ENCODE data around the gene NTM.

NTM gene

DNA sequence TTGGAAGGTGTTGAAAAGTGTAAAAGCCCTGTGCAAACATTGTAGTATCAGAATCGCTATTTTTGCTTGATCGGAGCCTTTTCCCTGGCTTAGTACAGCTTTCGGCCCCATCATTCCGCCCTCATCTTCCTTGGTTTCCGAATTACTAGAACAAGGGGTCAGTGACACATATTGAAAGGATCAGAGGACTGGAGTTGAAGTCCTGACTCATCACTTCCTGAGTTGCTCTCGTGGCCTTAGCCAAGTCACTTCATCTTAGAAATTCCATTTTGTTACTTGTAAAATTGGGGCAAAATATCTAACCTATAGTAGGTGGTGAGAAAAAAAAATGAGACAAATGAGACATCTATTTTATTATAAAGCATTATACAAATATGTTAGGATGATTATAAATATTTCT is 375.0 kb downstream of the NTM start:
- POLR2A ChIA-PET, result no interaction called here
- Histone ChIP-seq H3K27ac (ENCODE audit: extremely low read depth, low read depth, low read length) (no peak overlapping the region), H3K36me3 (ENCODE audit: control insufficient read depth in 2 of 2, insufficient read depth in 1 of 2, low read length in 2 of 2) (no peaks in the 10 kb centered on the region), H3K4me1 (ENCODE audit: control insufficient read depth, insufficient read depth, low read length) (no peaks in the 10 kb centered on the region), H3K4me3 (ENCODE audit: low read depth, low read length) (no peak overlapping the region), H3K9me3 (ENCODE audit: control insufficient read depth, insufficient read depth, low read depth, low read length) (no peaks in the 10 kb centered on the region)
- CTCF ChIA-PET, result interaction anchor here (0.6 to 4.1 kb wide), 3 partner anchors 51 to 178 kb away, joined by 4 to 19 read pairs (median 4); no protein-coding TSS in a partner anchor
- no peak for TF ChIP-seq ZNF121 (tag by site-specific recombination; IDR thresholded peaks at IDR 0.05)
- TF ChIP-seq TRIM28 (IDR thresholded peaks at IDR 0.05; ENCODE audit: borderline replicate concordance, low read length), result no peak
- no peak for TF ChIP-seq ZNF354C (tag by site-specific recombination; IDR thresholded peaks at IDR 0.05; ENCODE audit: borderline replicate concordance, low read depth)
- TF ChIP-seq ZNF776 (tag by site-specific recombination; IDR thresholded peaks at IDR 0.05; ENCODE audit: borderline replicate concordance), result no peak
- no peak for TF ChIP-seq ZNF169 (tag by site-specific recombination; IDR thresholded peaks at IDR 0.05)
- no peak for TF ChIP-seq ZBTB8A (tag by site-specific recombination; IDR thresholded peaks at IDR 0.05)
- TF ChIP-seq, protein P1, sequence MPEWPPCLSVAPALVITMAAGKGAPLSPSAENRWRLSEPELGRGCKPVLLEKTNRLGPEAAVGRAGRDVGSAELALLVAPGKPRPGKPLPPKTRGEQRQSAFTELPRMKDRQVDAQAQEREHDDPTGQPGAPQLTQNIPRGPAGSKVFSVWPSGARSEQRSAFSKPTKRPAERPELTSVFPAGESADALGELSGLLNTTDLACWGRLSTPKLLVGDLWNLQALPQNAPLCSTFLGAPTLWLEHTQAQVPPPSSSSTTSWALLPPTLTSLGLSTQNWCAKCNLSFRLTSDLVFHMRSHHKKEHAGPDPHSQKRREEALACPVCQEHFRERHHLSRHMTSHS (tag by site-specific recombination; IDR thresholded peaks at IDR 0.05), result no peak
- TF ChIP-seq, protein P2, sequence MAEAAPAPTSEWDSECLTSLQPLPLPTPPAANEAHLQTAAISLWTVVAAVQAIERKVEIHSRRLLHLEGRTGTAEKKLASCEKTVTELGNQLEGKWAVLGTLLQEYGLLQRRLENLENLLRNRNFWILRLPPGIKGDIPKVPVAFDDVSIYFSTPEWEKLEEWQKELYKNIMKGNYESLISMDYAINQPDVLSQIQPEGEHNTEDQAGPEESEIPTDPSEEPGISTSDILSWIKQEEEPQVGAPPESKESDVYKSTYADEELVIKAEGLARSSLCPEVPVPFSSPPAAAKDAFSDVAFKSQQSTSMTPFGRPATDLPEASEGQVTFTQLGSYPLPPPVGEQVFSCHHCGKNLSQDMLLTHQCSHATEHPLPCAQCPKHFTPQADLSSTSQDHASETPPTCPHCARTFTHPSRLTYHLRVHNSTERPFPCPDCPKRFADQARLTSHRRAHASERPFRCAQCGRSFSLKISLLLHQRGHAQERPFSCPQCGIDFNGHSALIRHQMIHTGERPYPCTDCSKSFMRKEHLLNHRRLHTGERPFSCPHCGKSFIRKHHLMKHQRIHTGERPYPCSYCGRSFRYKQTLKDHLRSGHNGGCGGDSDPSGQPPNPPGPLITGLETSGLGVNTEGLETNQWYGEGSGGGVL (tag by site-specific recombination; IDR thresholded peaks at IDR 0.05), result no peak
- TF ChIP-seq, protein P3, sequence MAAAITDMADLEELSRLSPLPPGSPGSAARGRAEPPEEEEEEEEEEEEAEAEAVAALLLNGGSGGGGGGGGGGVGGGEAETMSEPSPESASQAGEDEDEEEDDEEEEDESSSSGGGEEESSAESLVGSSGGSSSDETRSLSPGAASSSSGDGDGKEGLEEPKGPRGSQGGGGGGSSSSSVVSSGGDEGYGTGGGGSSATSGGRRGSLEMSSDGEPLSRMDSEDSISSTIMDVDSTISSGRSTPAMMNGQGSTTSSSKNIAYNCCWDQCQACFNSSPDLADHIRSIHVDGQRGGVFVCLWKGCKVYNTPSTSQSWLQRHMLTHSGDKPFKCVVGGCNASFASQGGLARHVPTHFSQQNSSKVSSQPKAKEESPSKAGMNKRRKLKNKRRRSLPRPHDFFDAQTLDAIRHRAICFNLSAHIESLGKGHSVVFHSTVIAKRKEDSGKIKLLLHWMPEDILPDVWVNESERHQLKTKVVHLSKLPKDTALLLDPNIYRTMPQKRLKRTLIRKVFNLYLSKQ (tag by site-specific recombination; IDR thresholded peaks at IDR 0.05; ENCODE audit: borderline replicate concordance), result no peak
- no peak for TF ChIP-seq ZNF404 (tag by site-specific recombination; IDR thresholded peaks at IDR 0.05)
- TF ChIP-seq, protein P4, sequence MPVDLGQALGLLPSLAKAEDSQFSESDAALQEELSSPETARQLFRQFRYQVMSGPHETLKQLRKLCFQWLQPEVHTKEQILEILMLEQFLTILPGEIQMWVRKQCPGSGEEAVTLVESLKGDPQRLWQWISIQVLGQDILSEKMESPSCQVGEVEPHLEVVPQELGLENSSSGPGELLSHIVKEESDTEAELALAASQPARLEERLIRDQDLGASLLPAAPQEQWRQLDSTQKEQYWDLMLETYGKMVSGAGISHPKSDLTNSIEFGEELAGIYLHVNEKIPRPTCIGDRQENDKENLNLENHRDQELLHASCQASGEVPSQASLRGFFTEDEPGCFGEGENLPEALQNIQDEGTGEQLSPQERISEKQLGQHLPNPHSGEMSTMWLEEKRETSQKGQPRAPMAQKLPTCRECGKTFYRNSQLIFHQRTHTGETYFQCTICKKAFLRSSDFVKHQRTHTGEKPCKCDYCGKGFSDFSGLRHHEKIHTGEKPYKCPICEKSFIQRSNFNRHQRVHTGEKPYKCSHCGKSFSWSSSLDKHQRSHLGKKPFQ (tag by site-specific recombination; IDR thresholded peaks at IDR 0.05), result no peak
- TF ChIP-seq, protein P5, sequence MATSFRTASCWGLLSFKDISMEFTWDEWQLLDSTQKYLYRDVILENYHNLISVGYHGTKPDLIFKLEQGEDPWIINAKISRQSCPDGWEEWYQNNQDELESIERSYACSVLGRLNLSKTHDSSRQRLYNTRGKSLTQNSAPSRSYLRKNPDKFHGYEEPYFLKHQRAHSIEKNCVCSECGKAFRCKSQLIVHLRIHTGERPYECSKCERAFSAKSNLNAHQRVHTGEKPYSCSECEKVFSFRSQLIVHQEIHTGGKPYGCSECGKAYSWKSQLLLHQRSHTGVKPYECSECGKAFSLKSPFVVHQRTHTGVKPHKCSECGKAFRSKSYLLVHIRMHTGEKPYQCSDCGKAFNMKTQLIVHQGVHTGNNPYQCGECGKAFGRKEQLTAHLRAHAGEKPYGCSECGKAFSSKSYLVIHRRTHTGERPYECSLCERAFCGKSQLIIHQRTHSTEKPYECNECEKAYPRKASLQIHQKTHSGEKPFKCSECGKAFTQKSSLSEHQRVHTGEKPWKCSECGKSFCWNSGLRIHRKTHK (tag by site-specific recombination; IDR thresholded peaks at IDR 0.05), result no peak
- no peak for TF ChIP-seq REPIN1 (tag by site-specific recombination; IDR thresholded peaks at IDR 0.05; ENCODE audit: low read depth)
- TF ChIP-seq ZNF629 (tag by site-specific recombination; IDR thresholded peaks at IDR 0.05), result no peak
- TF ChIP-seq ZNF157 (tag by site-specific recombination; IDR thresholded peaks at IDR 0.05), result no peak
- TF ChIP-seq GFI1B (tag by site-specific recombination; IDR thresholded peaks at IDR 0.05), result no peak

DNA sequence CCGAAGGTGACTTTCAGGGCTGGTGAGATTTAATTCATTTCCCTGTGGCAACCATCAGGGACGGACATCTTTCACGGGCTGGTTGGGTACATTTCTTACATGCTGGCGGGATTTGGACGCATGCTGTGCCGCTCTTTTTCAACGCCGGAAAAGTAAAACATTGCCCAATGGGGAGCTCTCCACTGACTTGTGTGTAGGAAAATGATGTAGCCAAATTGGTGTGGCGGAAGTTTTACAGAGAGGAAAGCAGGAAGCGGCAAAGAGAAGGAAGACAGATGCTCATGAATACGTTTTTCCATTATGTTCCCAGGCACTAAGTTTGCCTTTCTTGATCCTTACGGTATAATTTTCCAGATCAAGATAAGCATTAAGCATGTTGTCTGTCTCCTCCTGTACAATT is 375.8 kb downstream of the NTM start:
- ChIA-PET POLR2A (no interaction called here), CTCF (interaction anchor here (0.5 to 4.1 kb wide), 10 partner anchors 7 to 344 kb away, joined by 3 to 37 read pairs (median 10); no protein-coding TSS in a partner anchor)
- no peaks in the 10 kb centered on the region for H3K4me1 ChIP-seq (ENCODE audit: control insufficient read depth, insufficient read depth, low read length)
- no peak overlapping the region for H3K27ac ChIP-seq (ENCODE audit: extremely low read depth, low read depth, low read length)
- H3K4me3 ChIP-seq (ENCODE audit: low read depth, low read length), result no peak overlapping the region
- no peaks in the 10 kb centered on the region for H3K9me3 ChIP-seq (ENCODE audit: control insufficient read depth, insufficient read depth, low read depth, low read length)
- H3K36me3 ChIP-seq (ENCODE audit: control insufficient read depth in 2 of 2, insufficient read depth in 1 of 2, low read length in 2 of 2), result no peaks in the 10 kb centered on the region
- no peak for TF ChIP-seq ZNF792 (tag by site-specific recombination; IDR thresholded peaks at IDR 0.05)
- no peak for TF ChIP-seq GLI2 (tag by site-specific recombination; IDR thresholded peaks at IDR 0.05; ENCODE audit: borderline replicate concordance, low read depth)
- TF ChIP-seq ZNF571 (tag by site-specific recombination; IDR thresholded peaks at IDR 0.05), result no peak
- TF ChIP-seq ZNF391 (tag by site-specific recombination; IDR thresholded peaks at IDR 0.05; ENCODE audit: borderline replicate concordance, low read depth), result no peak
- no peak for TF ChIP-seq ZFP3 (tag by site-specific recombination; IDR thresholded peaks at IDR 0.05; ENCODE audit: low read depth)
- TF ChIP-seq KLF7 (tag by site-specific recombination; IDR thresholded peaks at IDR 0.05; ENCODE audit: borderline replicate concordance), result no peak
- no peak for TF ChIP-seq ZNF426 (tag by site-specific recombination; IDR thresholded peaks at IDR 0.05)
- TF ChIP-seq ZNF623 (tag by site-specific recombination; IDR thresholded peaks at IDR 0.05), result no peak
- TF ChIP-seq, protein P6, sequence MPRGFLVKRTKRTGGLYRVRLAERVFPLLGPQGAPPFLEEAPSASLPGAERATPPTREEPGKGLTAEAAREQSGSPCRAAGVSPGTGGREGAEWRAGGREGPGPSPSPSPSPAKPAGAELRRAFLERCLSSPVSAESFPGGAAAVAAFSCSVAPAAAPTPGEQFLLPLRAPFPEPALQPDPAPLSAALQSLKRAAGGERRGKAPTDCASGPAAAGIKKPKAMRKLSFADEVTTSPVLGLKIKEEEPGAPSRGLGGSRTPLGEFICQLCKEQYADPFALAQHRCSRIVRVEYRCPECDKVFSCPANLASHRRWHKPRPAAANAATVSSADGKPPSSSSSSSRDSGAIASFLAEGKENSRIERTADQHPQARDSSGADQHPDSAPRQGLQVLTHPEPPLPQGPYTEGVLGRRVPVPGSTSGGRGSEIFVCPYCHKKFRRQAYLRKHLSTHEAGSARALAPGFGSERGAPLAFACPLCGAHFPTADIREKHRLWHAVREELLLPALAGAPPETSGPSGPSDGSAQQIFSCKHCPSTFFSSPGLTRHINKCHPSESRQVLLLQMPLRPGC (tag by site-specific recombination; IDR thresholded peaks at IDR 0.05), result no peak
- TF ChIP-seq, protein P7, sequence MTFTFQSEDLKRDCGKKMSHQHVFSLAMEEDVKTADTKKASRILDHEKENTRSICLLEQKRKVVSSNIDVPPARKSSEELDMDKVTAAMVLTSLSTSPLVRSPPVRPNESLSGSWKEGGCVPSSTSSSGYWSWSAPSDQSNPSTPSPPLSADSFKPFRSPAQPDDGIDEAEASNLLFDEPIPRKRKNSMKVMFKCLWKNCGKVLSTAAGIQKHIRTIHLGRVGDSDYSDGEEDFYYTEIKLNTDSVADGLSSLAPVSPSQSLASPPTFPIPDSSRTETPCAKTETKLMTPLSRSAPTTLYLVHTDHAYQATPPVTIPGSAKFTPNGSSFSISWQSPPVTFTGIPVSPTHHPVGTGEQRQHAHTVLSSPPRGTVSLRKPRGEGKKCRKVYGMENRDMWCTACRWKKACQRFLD (tag by site-specific recombination; IDR thresholded peaks at IDR 0.05), result no peak

Measured in HEK293 (cell line).